ENCODE data around the gene PDGFD.

DNA sequence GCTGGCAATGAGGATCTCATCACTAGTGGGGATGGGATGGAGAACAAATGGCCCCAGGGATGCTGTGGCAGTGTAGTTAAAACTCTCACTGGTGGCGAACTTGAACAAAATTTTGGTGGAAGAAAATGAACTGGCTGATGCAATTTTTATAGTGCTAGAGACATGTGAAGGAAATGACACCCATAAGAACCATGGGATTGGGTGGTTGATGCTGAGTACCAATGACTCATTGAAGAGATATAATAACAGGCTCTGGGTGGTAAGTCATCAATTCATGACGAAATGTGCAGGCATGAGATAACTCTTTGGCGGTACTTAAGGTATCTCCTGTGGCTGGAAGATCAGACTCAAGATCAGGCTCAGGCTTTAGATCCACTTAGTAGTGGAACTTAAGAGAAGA is 300.4 kb downstream of the PDGFD start:
- TF ChIP-seq, protein P1, sequence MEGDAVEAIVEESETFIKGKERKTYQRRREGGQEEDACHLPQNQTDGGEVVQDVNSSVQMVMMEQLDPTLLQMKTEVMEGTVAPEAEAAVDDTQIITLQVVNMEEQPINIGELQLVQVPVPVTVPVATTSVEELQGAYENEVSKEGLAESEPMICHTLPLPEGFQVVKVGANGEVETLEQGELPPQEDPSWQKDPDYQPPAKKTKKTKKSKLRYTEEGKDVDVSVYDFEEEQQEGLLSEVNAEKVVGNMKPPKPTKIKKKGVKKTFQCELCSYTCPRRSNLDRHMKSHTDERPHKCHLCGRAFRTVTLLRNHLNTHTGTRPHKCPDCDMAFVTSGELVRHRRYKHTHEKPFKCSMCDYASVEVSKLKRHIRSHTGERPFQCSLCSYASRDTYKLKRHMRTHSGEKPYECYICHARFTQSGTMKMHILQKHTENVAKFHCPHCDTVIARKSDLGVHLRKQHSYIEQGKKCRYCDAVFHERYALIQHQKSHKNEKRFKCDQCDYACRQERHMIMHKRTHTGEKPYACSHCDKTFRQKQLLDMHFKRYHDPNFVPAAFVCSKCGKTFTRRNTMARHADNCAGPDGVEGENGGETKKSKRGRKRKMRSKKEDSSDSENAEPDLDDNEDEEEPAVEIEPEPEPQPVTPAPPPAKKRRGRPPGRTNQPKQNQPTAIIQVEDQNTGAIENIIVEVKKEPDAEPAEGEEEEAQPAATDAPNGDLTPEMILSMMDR (IDR thresholded peaks at IDR 0.05; ENCODE audit: extremely low read depth in 1 of 2, insufficient read depth in 1 of 2, low read depth in 1 of 2, low read length in 2 of 2): no peak
- TF ChIP-seq POLR2A (IDR thresholded peaks at IDR 0.05; ENCODE audit: low read depth, low read length) (no peak), EZH2 (IDR thresholded peaks at IDR 0.05; ENCODE audit: borderline replicate concordance, low read depth, low read length, severe bottlenecking) (no peak)
- TF ChIP-seq, protein P2, sequence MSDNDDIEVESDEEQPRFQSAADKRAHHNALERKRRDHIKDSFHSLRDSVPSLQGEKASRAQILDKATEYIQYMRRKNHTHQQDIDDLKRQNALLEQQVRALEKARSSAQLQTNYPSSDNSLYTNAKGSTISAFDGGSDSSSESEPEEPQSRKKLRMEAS (IDR thresholded peaks at IDR 0.05; ENCODE audit: insufficient read depth, insufficient read length): no peak

All from endothelial cell of umbilical vein (primary cell).